DMS 273 (cell line): ENCODE results near the gene GPR139.

Source experiments
- DNase-seq: peaks from one replicate; lab custom pipeline; 2025; ENCODE audit not compliant: unreplicated experiment; lab: John Stamatoyannopoulos, UW

Gene GPR139

GRCh38 chr16:20073203-20074098 is at the start of gene GPR139:
Gene GPR139, minus strand, starts transcription at chr16:20073890. Its CDS starts 274 bp downstream, at chr16:20073616.
- DNase-seq, result no peak

- peak; percentile 16 for DNase-seq
These were observed 48.3 kb upstream of the GPR139 start for GRCh38 chr16:20122011-20122410.

GRCh38 chr16:20114356-20114755 is 40.7 kb upstream of the GPR139 start:
- DNase-seq, result no peak

- DNase-seq, result no peak
These were observed 37.5 kb upstream of the GPR139 start for GRCh38 chr16:20111143-20111542.

- no peak for DNase-seq
These were observed 33.4 kb upstream of the GPR139 start for GRCh38 chr16:20107083-20107482.

GRCh38 chr16:20104563-20105183 is 31.0 kb upstream of the GPR139 start:
- no peak for DNase-seq

GRCh38 chr16:20102521-20102920 is 28.8 kb upstream of the GPR139 start:
- no peak for DNase-seq

- DNase-seq, result no peak
These were observed 28.3 kb upstream of the GPR139 start for GRCh38 chr16:20102021-20102420.

- no peak for DNase-seq
These were observed 25.7 kb upstream of the GPR139 start for GRCh38 chr16:20099375-20099774.

GRCh38 chr16:20094157-20094556 is 20.5 kb upstream of the GPR139 start:
- no peak for DNase-seq

GRCh38 chr16:20089246-20089965 is 15.7 kb upstream of the GPR139 start:
- no peak for DNase-seq

GRCh38 chr16:20084624-20085226 is 11.0 kb upstream of the GPR139 start:
- DNase-seq, result no peak

GRCh38 chr16:20079106-20079505 is 5.4 kb upstream of the GPR139 start:
- DNase-seq, result no peak

GRCh38 chr16:20075243-20075642 is 1.6 kb upstream of the GPR139 start:
- no peak for DNase-seq

GRCh38 chr16:20074099-20074991 is 655 bp upstream of the GPR139 start:
- no peak for DNase-seq

GRCh38 chr16:20072874-20073202 is 852 bp downstream of the GPR139 start:
- no peak for DNase-seq

GRCh38 chr16:20072146-20072873 is 1.4 kb downstream of the GPR139 start:
- no peak for DNase-seq

GRCh38 chr16:20064931-20065330 is 8.8 kb downstream of the GPR139 start:
- DNase-seq, result no peak

- DNase-seq, result no peak
These were observed 9.2 kb downstream of the GPR139 start for GRCh38 chr16:20064520-20064919.

GRCh38 chr16:20061132-20061531 is 12.6 kb downstream of the GPR139 start:
- DNase-seq, result no peak
